AG09309 (cell line): ENCODE results near the gene TBC1D2B.
"Not testable (repeated sequence)": the region's sequence is repeated elsewhere in the genome, so short reads cannot be mapped to it uniquely, and the experiment has no call there.

ENCODE experiments used
- DNase-seq: peaks from one replicate; pipeline ENCODE4 v3.0.0-alpha.2; 2010; ENCODE audit warnings: low read depth
- H3K4me3 ChIP-seq: 2 replicates; pipeline ENCODE4 v1.5.1; 2011; ENCODE audit warnings: mild to moderate bottlenecking, low read depth, low read length, moderate library complexity; ENCODE audit not compliant: control insufficient read depth
- TF ChIP-seq, protein P1 (sequence below): IDR thresholded peaks from 2 replicates; pipeline ENCODE4 v1.5.1; 2011; ENCODE audit warnings: mild to moderate bottlenecking, low read depth, low read length, inconsistent platforms; ENCODE audit not compliant: insufficient read depth, control insufficient read depth; ENCODE audit errors: missing control alignments

Gene TBC1D2B

DNA sequence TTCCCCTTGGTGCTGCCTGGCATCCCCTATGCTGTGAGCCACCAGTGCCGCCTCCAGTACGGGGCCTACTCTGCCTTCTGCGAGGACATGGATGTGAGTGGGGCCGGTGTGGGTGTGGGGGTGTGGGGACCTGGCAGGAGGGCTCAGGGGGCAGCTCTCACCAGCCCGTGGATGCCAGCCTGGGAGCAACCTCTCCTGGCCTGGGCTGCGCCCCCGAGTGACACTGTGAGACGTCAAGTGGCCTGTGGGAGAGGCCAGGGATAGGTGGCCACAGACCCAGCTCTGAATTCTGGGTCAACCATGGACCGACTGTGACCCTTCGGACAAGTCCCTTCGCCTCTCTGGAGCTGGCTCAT is 101.4 kb downstream of the TBC1D2B start:
- DNase-seq, H3K4me3 ChIP-seq: not testable (repeated sequence)

DNA sequence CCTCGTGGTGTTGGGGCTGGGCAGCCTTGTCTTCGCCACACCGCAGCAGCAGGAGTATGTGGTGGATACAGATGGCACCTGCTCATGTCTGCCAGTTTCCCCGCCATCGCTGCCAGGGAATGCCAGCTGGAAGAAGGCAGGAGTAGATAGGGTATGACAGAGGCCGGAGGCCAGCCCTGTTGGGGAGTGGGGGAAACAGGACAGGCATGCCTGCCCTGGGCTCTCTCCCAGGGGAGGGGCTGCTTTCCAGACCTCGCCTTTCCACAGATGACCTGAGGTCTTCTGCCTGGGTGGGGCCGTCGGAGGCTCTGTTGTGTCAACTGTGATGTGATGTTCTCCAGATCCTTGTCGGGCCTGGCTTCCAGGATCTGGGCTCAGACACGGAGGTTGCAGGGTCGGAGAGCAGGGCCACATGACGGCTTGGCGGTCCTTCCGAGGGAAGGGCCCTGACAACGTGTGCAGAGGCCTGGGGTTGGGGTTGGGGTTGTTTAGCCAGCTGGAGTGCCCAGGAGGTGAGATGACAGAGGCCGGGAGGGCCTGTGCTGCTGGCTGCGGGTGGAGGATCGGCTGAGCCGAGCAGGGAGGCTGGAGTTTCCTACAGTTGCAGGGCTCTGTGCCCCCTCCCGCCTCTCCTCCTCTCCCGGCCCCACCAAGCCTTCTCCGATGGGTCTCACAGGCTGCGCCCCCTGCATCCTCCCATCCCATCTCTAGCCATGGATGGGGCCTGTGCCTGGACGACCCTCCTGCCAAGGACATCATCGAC is 102.0 kb downstream of the TBC1D2B start:
- H3K4me3 ChIP-seq: no peak overlapping the region
- TF ChIP-seq, protein P1, sequence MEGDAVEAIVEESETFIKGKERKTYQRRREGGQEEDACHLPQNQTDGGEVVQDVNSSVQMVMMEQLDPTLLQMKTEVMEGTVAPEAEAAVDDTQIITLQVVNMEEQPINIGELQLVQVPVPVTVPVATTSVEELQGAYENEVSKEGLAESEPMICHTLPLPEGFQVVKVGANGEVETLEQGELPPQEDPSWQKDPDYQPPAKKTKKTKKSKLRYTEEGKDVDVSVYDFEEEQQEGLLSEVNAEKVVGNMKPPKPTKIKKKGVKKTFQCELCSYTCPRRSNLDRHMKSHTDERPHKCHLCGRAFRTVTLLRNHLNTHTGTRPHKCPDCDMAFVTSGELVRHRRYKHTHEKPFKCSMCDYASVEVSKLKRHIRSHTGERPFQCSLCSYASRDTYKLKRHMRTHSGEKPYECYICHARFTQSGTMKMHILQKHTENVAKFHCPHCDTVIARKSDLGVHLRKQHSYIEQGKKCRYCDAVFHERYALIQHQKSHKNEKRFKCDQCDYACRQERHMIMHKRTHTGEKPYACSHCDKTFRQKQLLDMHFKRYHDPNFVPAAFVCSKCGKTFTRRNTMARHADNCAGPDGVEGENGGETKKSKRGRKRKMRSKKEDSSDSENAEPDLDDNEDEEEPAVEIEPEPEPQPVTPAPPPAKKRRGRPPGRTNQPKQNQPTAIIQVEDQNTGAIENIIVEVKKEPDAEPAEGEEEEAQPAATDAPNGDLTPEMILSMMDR: no peak
- DNase-seq: no peak

DNA sequence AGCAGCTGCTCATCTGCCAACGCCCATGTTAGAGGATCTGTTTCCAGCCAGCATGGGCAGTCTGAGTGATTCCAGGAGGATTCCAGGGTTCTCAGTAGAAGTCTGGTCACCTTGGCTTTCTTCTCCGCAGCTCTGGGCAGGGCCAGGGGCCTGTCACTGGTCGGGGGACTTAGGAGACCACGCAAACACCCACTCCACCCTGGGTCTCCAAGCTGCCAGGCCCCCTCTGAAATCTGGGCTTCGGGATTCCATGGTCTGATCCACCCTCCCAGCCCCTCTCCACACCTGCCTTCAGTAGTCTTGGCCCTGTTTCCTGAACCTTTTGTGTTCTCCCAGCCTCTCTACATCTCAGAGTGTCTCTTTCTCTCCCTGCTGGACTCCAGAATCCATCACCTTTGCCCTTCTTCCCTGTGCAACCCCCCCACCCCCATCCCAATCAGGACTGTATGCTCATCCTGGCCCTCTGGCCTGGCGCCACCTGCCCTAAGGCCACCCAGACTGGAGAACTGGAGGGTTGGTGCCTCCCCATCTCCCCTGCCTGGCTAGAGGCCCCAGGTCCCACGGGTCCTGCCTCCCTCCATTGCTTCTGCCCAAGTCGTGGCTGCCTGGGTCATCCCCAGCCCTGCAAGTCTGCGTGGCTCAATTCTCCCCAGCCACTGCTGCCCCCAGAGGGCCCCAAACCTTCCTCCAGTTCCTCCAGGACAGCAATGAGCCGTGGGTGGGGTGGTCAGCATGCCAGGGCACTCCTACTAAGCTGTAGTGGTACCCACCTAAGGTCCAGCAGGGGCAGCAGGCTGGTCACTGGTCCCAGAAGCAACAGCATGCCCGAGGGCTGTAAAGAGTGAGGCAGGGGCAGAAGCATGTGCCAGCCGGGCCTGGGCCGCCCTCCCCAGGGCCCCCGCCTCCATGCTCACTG is 102.8 kb downstream of the TBC1D2B start:
- DNase-seq: no peak
- H3K4me3 ChIP-seq: no peak overlapping the region
- TF ChIP-seq, protein P1: no peak

DNA sequence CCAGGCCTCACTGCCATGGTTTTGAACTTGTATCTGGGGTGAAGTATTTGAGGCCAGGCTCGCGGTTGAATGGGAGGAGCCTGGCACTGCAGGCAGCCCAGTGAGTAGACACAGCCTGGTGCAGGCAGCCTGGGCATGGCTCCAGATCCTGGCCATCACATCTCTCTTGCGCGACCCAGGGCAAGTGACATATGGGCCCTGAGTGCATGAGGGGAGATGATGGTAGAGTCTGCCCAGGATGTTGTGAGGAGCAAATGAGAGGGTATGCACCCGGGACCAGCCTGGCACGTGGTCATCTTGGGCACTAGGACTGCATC is 103.5 kb downstream of the TBC1D2B start:
- no peak for DNase-seq
- TF ChIP-seq, protein P1: no peak

DNA sequence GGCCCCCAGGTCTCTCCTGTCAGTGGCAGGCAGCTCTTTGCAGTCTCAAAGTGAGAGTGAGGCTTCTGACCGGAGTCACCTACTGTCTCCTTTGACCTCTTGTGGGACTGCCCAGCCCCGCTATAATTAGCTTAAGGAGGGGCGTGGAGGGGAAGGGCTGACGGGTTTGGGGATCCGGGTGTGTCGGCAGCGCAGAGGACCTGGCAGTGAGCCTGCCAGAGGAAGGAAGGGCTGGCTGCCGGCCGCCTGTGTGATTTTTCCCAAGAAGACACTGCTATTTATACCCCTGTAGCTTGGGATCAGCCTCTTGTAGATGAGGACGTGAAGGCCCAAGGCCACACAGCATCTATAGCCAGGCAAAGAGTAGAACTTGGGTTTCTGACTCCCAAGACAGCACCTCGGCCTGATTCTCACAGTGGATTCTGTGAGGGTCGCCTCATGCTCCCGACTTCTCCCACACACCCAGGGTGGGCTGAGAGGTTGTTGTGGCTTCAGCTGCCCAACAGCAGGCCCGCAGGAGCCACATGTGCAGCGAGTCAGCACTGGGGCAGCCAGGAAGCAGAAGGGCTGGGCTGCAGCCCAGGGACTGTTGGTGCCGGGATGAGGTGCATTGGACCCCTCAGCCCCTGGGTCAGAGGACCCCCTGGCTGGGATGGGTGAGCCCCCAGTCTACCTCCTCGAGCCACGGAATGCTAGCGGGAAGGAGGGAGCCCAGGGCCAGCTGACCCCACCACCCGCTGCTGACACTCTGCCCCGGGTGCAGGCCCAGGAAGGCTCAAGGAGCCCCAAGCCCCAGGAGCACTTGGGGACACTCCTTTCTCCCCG is 104.0 kb downstream of the TBC1D2B start:
- not testable (repeated sequence) for DNase-seq, H3K4me3 ChIP-seq

More for the DNA sequence above, 103.5 kb downstream of the TBC1D2B start:
- no peak overlapping the region for H3K4me3 ChIP-seq

DNA sequence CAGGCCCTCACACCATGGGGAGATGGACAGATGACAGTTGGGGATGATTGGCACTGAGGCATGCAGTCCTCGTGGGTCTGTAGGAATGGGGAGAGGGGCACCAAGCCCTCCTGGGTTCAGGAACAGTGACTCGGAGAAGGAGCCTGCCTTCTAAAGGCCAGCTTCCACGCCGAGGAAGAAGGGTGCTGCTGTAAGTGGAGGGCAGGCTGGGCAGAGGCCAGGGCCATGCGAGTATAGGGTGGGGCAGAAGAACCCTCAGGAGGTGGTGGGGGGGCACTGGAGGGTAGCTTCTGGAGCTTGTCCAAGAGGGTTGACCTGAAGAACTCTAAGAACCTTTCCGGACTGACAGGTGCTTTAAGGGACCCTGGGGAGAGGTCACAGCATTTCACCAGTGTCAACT is 104.8 kb downstream of the TBC1D2B start:
- H3K4me3 ChIP-seq, DNase-seq: not testable (repeated sequence)

DNA sequence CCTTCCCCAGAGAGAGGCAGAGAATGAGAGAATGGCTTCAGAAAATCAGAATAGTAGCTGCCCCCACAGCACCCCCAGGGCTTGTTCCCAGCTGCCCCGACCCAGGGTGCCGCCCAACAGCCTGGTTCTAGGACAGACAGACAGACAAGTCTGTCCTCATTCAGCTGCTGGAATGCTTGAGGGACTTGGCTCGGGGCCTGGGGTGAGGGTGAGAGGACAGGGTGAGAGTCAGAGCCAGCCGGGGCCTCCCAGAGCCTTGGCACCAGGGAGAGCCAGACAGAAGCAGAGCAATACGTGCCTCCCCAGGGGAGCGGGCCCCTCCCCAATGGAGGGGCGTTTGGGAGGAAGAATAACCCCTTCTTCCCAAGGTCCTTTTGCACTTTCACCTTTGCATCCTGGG is 105.6 kb downstream of the TBC1D2B start:
- DNase-seq, H3K4me3 ChIP-seq: not testable (repeated sequence)

DNA sequence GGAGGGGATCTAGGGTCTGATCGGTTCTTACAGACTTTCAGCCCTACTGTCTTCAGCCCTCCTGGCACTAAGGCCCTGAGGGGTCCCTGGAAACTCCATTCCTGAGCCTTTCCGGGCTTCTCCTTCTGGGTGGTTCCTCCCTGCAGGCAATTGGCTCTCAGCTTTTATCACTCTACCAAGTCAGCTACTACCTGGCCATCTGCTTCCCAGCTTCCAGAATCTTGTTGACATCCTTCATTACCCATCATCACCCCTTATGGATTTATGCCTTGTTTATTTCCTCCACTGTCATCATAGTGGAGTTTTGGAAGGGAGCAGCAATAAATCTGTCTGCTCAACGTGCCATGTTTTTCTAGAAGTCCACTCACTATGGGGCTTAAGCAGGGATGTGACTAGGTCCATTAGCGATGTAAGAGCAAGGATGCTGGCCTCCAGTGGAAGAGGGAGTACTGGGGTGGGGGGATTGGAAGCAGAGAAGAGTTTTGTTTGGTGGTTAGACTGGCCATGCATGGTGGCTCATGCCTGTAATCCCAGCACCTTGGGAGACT is 106.6 kb downstream of the TBC1D2B start:
- H3K4me3 ChIP-seq, DNase-seq: not testable (repeated sequence)

DNA sequence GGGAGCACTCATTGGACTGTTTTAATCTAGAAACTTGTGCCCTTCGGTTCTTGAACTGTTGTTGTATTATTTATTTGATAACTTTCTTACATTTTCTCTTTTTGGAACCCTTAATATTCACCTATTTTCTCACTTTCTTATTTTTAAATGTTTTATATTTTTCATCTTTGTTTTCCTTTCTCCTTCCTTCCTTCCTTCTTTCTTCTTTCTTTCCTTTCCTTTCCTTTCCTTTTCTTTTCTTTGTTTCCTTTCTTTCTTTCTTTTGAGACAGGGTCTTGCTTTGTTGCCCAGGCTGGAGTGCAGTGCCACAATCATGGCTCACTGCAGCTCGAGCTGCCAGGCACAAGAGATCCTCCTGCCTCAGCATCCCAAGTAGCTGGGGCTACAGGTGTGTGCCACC is 108.5 kb downstream of the TBC1D2B start:
- TF ChIP-seq, protein P1: no peak

More for the DNA sequence above, 108.5 kb downstream of the TBC1D2B start:
- H3K4me3 ChIP-seq: no peak overlapping the region
- DNase-seq: no peak
